ENCODE measurements around the gene AFF3. TPM values are rescaled to one million over a fixed set of nuclear protein-coding genes. Genes with fewer than 3 reads are reported as not detected.

AFF3 gene
- total and polyA plus RNA-seq, 10 of the 15 experiments (the other 5 are each of a cell fraction or from before 2014, with no cell fraction given): 0.26 to 5.5 (median 3.0) TPM

GRCh38 chr2:99645960-99646359 is 496.4 kb downstream of the AFF3 start (continued):
- no peak for TF ChIP-seq ZNF207 (IDR thresholded peaks at IDR 0.05; ENCODE audit: borderline replicate concordance)

GRCh38 chr2:99644419-99644787 is 498.0 kb downstream of the AFF3 start:
- Histone ChIP-seq H3K4me1 (ENCODE audit: control insufficient read depth, insufficient read depth, low read length) (no peaks in the 10 kb centered on the region), H3K79me2 (ENCODE audit: control insufficient read depth, insufficient read depth, low read length) (no peaks in the 10 kb centered on the region), H3K9me3 (replicated peaks; ENCODE audit: control insufficient read depth, insufficient read depth, low read length) (no peaks in the 10 kb centered on the region), H3K4me2 (ENCODE audit: control insufficient read depth, insufficient read depth) (no peak overlapping the region), H2AFZ (ENCODE audit: control insufficient read depth, low read depth, low read length) (no peak overlapping the region), H4K20me1 (ENCODE audit: control insufficient read depth, insufficient read depth) (no peaks in the 10 kb centered on the region), H3K36me3 (ENCODE audit: control insufficient read depth in 2 of 2, insufficient read depth in 2 of 2, low read length in 1 of 2) (no peaks in the 10 kb centered on the region), H3K27ac (ENCODE audit: control insufficient read depth, insufficient read depth) (no peak overlapping the region), H3K9ac (ENCODE audit: control insufficient read depth, insufficient read depth, low read length) (no peak overlapping the region), H3K4me3 (no peak overlapping the region), H3K27me3 (replicated peaks in 1 of 2; ENCODE audit: control insufficient read depth in 2 of 2, insufficient read depth in 2 of 2, low read length in 1 of 2) (no peaks in the 10 kb centered on the region)
- ChIA-PET RAD21 (ENCODE audit: unreplicated experiment) (no interaction called here), SMC1A (ENCODE audit: uncharacterized antibody, unreplicated experiment) (no interaction called here), CTCF (no interaction called here), POLR2A (no interaction called here)
- WGBS (ENCODE audit: insufficient coverage, insufficient replicate concordance, low lambda C conversion rate, missing lambda C conversion rate): 60% methylated on average over 5 of the region's 5 CpGs
- no peak for FAIRE-seq
- intact Hi-C loops (cut with micrococcal nuclease; ENCODE audit: unreplicated experiment) (no loop called here), in situ Hi-C loops (cut with MboI) (no loop called here)
- no peak for ATAC-seq
- no peak for DNase-seq (ENCODE audit: low read depth, low spot score)
- BruUV-seq (replicated peaks): no TSS peak
- TF ChIP-seq NFYA (IDR thresholded peaks at IDR 0.05; ENCODE audit: borderline replicate concordance, low read depth, low read length): no peak
- TF ChIP-seq MEF2B (IDR thresholded peaks at IDR 0.05; ENCODE audit: partially characterized antibody, poor library complexity, severe bottlenecking): no peak
- TF ChIP-seq TAF1 (IDR thresholded peaks at IDR 0.05; ENCODE audit: borderline replicate concordance, low read depth, low read length): no peak
- TF ChIP-seq EZH2 (IDR thresholded peaks at IDR 0.05; ENCODE audit: borderline replicate concordance, control insufficient read depth, low read depth, low read length): no peak
- no peak for TF ChIP-seq FOXM1 (IDR thresholded peaks at IDR 0.05; ENCODE audit: low read depth, low read length)
- no peak for TF ChIP-seq SUPT20H (IDR thresholded peaks at IDR 0.05; ENCODE audit: borderline replicate concordance, control insufficient read depth, low read depth, low read length)
- TF ChIP-seq RCOR1 (conservative IDR thresholded peaks at IDR 0.05; ENCODE audit: low read depth, low read length): no peak
- no peak for TF ChIP-seq KLF5 (IDR thresholded peaks at IDR 0.05; ENCODE audit: partially characterized antibody)
- no peak for TF ChIP-seq ZZZ3 (IDR thresholded peaks at IDR 0.05; ENCODE audit: control insufficient read depth, insufficient read length, low read depth)

Data from GM12878 (cell line).